T-cell (primary cell): ENCODE results near the gene LGR6. TPM values are rescaled to one million over a fixed set of nuclear protein-coding genes. Genes with fewer than 3 reads are reported as not detected.
"Not testable (repeated sequence)": the region's sequence is repeated elsewhere in the genome, so short reads cannot be mapped to it uniquely, and the experiment has no call there.

Experiments
- ATAC-seq, 4 experiments: fragments of 200-7000 bp in 3 of 4; fragments of 150-1000 bp in 1 of 4; cut with Tn5 transposase; replicated peaks in 1 of 4; 1 replicate in 3 of 4; 2 replicates in 1 of 4; pipeline ENCODE4 v1.10.0; 2021; ENCODE audit warnings: moderate library complexity in 3 of 4, mild to moderate bottlenecking in 2 of 4, moderate number of reproducible peaks in 1 of 4
- CTCF ChIA-PET, 2 donors: fragments of 300-600 bp; sonication (Branson Sonifier 250); formaldehyde crosslinking; loops; one replicate each; lab custom pipeline; 2022; ENCODE audit warnings: antibody characterized with exemption in 2 of 2; lab: Charles Lee
- POLR2A ChIA-PET, 2 donors: fragments of 300-600 bp; sonication (Branson Sonifier 250); formaldehyde crosslinking; loops; one replicate each; lab custom pipeline; 2022; ENCODE audit warnings: antibody characterized with exemption in 2 of 2; lab: Charles Lee
- DNase-seq, 35 experiments: peaks; one replicate each; pipeline versions ENCODE4 v3.0.0 to v3.0.0-alpha.2; 2013 to 2023
- H3K27ac ChIP-seq: one replicate; pipeline ENCODE4 v1.5.1; 2013; ENCODE audit warnings: low read length
- H3K27me3 ChIP-seq, 2 experiments: replicated peaks in 1 of 2; 1 replicate in 1 of 2; 2 replicates in 1 of 2; pipeline versions ENCODE4 v1.6.1 to v1.7.0; 2013; ENCODE audit warnings: low read length in 1 of 2, mixed read lengths in 1 of 2; ENCODE audit not compliant: control insufficient read depth in 2 of 2, insufficient read depth in 2 of 2; ENCODE audit errors: extremely low read depth in 1 of 2
- H3K36me3 ChIP-seq, 2 donors: 1 replicate in 1 of 2; 2 replicates in 1 of 2; pipeline versions ENCODE4 v1.6.1 to v1.7.0; 2013; ENCODE audit warnings: low read length in 1 of 2; ENCODE audit not compliant: control insufficient read depth in 2 of 2, insufficient read depth in 1 of 2; ENCODE audit errors: extremely low read depth in 1 of 2
- H3K4me1 ChIP-seq, 2 experiments: 1 replicate in 1 of 2; 2 replicates in 1 of 2; pipeline versions ENCODE4 v1.6.1 to v1.7.0; 2013; ENCODE audit warnings: low read length in 2 of 2, mixed read lengths in 1 of 2; ENCODE audit not compliant: insufficient read depth in 2 of 2, control insufficient read depth in 1 of 2; ENCODE audit errors: extremely low read depth in 1 of 2
- H3K4me3 ChIP-seq, 2 donors: 1 replicate in 1 of 2; 2 replicates in 1 of 2; pipeline versions ENCODE4 v1.5.1 to v1.7.0; 2013; ENCODE audit warnings: mild to moderate bottlenecking in 2 of 2, low read length in 1 of 2, moderate library complexity in 1 of 2; ENCODE audit not compliant: control insufficient read depth in 1 of 2; ENCODE audit errors: extremely low read depth in 1 of 2
- H3K9me3 ChIP-seq: 2 replicates; pipeline ENCODE4 v1.7.0; 2013
- H3K27ac Mint-ChIP-seq, 2 donors: one replicate each; pipeline ENCODE4 v1.8.0; 2020 to 2021; ENCODE audit warnings: mild to moderate bottlenecking in 2 of 2, mixed read lengths in 2 of 2
- H3K27me3 Mint-ChIP-seq, 2 donors: one replicate each; pipeline ENCODE4 v1.8.0; 2021 to 2022; ENCODE audit warnings: mixed read lengths in 2 of 2
- H3K36me3 Mint-ChIP-seq: one replicate; pipeline ENCODE4 v1.8.0; 2021; ENCODE audit warnings: mixed read lengths
- H3K4me1 Mint-ChIP-seq, 3 donors: one replicate each; pipeline ENCODE4 v1.8.0; 2020 to 2022; ENCODE audit warnings: mixed read lengths in 3 of 3, mild to moderate bottlenecking in 1 of 3
- H3K4me3 Mint-ChIP-seq, 3 donors: one replicate each; pipeline ENCODE4 v1.8.0; 2020 to 2022; ENCODE audit warnings: mild to moderate bottlenecking in 3 of 3, mixed read lengths in 3 of 3, moderate library complexity in 3 of 3
- H3K9me3 Mint-ChIP-seq, 3 donors: one replicate each; pipeline ENCODE4 v1.8.0; 2020 to 2022; ENCODE audit warnings: mixed read lengths in 3 of 3
- WGBS: methylation state at CpG from one replicate; pipeline ENCODE4 v1.1.5; 2013; ENCODE audit warnings: missing lambda C conversion rate; ENCODE audit not compliant: insufficient coverage; 5-methylcytosine and 5-hydroxymethylcytosine counted together
- total RNA-seq, 35 experiments: library from RNA in 6 of 35; stranded (reverse) in 6 of 35; fragments of 120-200 nt in 1 of 35; gene quantifications; one replicate each; pipeline versions ENCODE4 v1.2.1 to v1.2.4 and lab custom pipeline; 2013 to 2026

The LGR6 gene
- total RNA-seq, 5 donors from 2014 or later (not counting 1 experiment from before 2014, with no cell fraction given): 0.58 to 13.1 (median 1.8) TPM

DNA sequence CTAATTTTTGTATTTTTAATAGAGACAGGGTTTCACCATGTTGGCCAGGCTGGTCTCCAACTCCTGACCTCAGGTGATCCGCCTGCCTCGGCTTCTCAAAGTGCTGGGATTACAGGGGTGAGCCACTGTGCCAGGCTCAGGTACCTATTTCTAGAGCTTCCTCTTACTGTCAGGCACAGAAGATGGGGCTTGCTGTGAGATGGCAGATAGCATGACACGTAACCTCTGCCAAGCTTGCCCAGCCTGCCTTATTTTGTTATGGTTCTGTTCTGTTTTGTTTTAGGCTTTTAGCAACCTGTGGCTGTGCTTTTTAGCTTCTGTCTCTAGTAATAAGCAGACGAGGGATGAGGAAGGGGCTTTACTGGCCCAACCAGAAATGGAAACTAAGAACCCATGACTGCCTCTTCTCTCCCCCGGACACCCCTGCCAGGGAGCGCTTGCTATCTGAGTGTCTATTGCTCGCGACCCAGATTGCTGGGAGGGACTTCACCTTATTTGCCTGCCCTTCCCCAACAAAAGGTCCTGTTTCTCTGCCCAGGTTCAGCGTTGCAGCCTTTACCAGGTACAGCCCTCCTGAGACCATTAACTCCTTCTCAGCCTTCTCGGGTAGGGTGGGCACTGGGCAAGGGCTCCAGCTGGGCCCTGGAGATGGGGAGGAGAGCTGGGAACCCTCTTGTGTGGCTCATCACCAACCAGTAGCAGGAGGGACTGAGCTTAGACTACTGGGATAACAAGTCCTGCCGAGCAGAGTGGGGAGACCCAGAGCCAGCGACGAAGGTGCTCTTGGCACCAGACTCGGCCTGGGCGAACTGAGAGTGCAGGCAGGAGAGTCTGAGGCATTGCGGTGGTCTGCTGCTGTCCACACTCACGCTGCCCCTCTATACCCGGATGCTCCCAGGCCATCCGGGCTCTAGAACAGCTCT lies 13.5 kb upstream of the LGR6 start:
- Histone ChIP-seq H3K9me3 (no peaks in the 10 kb centered on the region), H3K4me1 (peaks cover 0 to 9% of the 10 kb centered on the region in 2 experiments), H3K36me3 (no peaks in the 10 kb centered on the region), H3K27ac (no peak overlapping the region), H3K27me3 (peaks cover 0 to 22% of the 10 kb centered on the region in 2 experiments), H3K4me3 (no peak overlapping the region)
- POLR2A ChIA-PET: no interaction called here
- Mint-ChIP-seq H3K27me3 (peaks cover 0 to 4% of the 10 kb centered on the region in 2 donors), H3K4me1 (peaks cover 11 to 12% (median 12%) of the 10 kb centered on the region in 3 donors), H3K36me3 (no peaks in the 10 kb centered on the region), H3K27ac (no peak overlapping the region), H3K4me3 (no peak overlapping the region), H3K9me3 (no peaks in the 10 kb centered on the region)
- no peak for DNase-seq
- WGBS: 85% methylated on average over 14 of the region's 19 CpGs
- no peak for ATAC-seq
- CTCF ChIA-PET: interaction anchor here in 1 of 2 donors (1.3 kb wide), 1 partner anchor 13 kb away, joined by 3 read pairs; no protein-coding TSS in a partner anchor

DNA sequence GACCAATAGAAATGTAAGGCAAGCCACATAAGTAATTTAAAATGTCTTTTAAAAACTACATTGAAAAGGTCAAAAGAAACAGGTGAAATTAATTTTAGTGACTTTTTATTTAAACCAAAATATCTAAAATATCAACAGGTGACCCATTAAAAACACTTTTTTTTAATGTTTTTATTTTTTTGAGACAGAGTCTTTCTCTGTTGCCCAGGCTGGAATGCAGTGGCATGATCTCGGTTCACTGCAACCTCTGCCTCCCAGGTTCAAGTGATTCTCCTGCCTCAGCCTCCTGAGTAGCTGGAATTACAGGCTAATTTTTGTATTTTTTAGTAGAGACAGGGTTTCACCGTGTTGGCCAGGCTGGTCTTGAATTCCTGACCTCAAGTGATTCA lies 12.9 kb upstream of the LGR6 start:
- H3K27ac Mint-ChIP-seq, POLR2A ChIA-PET: not testable (repeated sequence)

DNA sequence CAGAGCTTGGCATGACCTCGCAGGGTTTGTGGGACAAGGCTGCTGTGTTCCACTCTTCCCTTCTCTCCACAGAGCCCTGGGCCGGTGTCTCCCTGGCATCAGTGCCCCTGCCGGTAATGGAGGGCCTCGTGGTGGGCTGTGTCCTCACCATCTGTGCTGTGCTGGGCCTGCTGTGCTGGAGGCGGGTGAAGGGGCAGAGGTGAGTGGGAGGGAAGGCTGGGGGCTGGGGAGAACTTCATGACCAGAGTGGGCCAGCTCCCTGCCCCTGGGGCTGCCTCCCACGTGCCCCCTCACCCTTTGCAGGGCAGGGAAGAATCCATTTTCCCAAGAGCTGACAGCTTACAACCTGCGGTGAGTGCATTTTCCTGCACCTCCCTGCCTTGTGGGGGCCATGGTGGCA lies 12.0 kb upstream of the LGR6 start:
- Histone ChIP-seq H3K4me1 (peaks cover 0 to 12% of the 10 kb centered on the region in 2 experiments), H3K27ac (no peak overlapping the region), H3K27me3 (peaks cover 0 to 30% of the 10 kb centered on the region in 2 experiments), H3K9me3 (no peaks in the 10 kb centered on the region), H3K36me3 (no peaks in the 10 kb centered on the region), H3K4me3 (no peak overlapping the region)
- Mint-ChIP-seq H3K9me3 (no peaks in the 10 kb centered on the region), H3K4me3 (no peak overlapping the region), H3K27me3 (peaks cover 0 to 5% of the 10 kb centered on the region in 2 donors), H3K4me1 (peaks cover 11 to 12% (median 12%) of the 10 kb centered on the region in 3 donors), H3K27ac (no peak overlapping the region), H3K36me3 (no peaks in the 10 kb centered on the region)
- DNase-seq: no peak
- WGBS: 86% methylated on average over 2 of the region's 7 CpGs
- ATAC-seq: no peak
- CTCF ChIA-PET: no interaction called here
- POLR2A ChIA-PET: no interaction called here

More for the DNA sequence above, 12.9 kb upstream of the LGR6 start:
- Histone ChIP-seq H3K4me1 (peaks cover 0 to 12% of the 10 kb centered on the region in 2 experiments), H3K27me3 (peaks cover 0 to 26% of the 10 kb centered on the region in 2 experiments)
- H3K4me3 Mint-ChIP-seq, CTCF ChIA-PET, H3K36me3 ChIP-seq, H3K36me3 Mint-ChIP-seq, DNase-seq, H3K4me3 ChIP-seq, H3K9me3 ChIP-seq, ATAC-seq, H3K9me3 Mint-ChIP-seq, H3K27ac ChIP-seq, H3K27me3 Mint-ChIP-seq: not testable (repeated sequence)
- peaks cover 11 to 12% (median 12%) of the 10 kb centered on the region in 3 donors for H3K4me1 Mint-ChIP-seq
- WGBS: 100% methylated on average over 1 of the region's 2 CpGs

DNA sequence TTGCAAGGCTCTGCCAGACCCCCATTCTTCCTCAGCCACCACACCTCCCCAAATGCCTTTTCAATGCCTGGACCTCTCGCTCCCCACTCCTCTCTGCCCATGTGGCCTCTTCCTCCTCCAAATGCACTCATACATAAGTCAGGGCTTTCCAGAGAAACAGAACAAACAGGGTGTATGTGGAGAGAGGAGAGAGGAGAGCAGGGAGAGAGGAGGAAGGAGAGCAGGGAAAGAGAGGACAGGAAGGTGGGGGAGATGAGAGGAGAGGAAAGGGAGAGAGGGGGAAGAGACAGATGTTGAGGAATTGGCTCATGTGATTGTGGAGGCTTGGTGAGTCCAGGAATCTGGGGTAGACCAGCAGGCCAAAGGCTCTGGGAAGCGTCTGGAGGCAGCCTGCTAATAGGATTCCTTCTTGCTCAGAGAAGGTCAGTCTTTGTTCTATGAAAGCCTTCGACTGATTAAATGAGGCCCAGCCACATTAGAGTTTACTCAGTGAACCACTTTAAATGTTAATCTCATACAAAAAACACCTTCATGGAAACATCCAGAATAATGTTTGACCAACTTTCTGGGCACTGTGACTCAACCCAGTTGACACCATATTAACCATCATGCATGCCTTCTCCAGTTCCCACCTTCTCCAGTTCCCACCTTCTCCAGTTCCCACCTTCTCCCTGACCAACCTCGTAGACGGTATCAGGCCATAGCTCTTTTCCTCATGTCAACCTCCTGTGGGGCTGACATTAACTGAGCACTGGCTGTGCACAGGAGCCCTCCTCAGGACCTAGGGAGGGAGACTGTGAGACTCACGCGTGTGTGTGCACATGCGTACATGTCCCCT lies 11.3 kb upstream of the LGR6 start:
- no peak overlapping the region for H3K27ac ChIP-seq
- H3K9me3 ChIP-seq: no peaks in the 10 kb centered on the region
- ChIA-PET CTCF (interaction anchor here in 1 of 2 donors (1.2 kb wide), 1 partner anchor 11 kb away, joined by 3 read pairs; no protein-coding TSS in a partner anchor), POLR2A (no interaction called here)
- Mint-ChIP-seq H3K4me3 (no peak overlapping the region), H3K9me3 (no peaks in the 10 kb centered on the region), H3K4me1 (peaks cover 11 to 12% (median 12%) of the 10 kb centered on the region in 3 donors), H3K27me3 (peaks cover 0 to 5% of the 10 kb centered on the region in 2 donors), H3K27ac (no peak overlapping the region), H3K36me3 (no peaks in the 10 kb centered on the region)
- no peak overlapping the region for H3K4me3 ChIP-seq
- DNase-seq (no peak), ATAC-seq (no peak)
- 85% methylated on average over 7 of the region's 8 CpGs for WGBS
- peaks cover 0 to 12% of the 10 kb centered on the region in 2 experiments for H3K4me1 ChIP-seq
- H3K27me3 ChIP-seq: peaks cover 0 to 37% of the 10 kb centered on the region in 2 experiments
- H3K36me3 ChIP-seq: no peaks in the 10 kb centered on the region

DNA sequence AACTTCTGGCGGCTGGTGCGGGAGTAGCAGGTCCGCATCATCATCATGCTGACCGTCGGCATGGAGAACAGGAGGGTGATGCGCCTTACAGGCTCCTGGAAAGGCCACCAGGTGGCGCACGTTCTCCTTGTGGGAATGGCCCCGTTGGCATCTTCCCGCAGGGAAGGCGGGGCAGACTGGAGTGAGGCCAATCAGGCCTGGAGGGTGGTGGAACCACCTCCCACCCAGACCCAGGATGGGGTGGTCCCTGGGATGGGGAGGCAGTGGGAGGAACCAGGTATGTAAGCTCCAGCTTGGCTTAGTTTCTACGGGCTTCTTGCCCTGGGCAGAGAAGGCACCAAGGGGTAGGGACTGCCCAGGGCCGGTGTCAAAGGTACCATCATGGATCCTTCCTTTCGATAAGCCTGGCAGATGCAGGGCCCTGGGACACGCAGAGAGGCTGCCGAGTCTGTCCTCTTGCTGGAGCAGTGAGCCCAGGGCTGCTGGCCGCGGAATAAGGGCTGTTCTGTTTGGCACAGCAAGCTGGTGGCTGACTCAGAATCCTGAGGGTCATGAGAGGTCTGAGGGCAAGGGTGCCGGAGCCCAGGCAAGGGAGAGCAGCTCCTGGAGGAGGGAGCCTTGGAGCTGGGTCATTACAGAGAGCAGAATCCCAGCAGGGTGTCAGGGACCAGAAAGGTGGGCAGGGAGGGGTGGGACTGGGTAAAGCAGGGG lies 8.7 kb upstream of the LGR6 start:
- Histone ChIP-seq H3K27me3 (peaks cover 0 to 42% of the 10 kb centered on the region in 2 experiments), H3K4me1 (peaks cover 0 to 12% of the 10 kb centered on the region in 2 experiments), H3K4me3 (no peak overlapping the region), H3K36me3 (no peaks in the 10 kb centered on the region), H3K9me3 (no peaks in the 10 kb centered on the region), H3K27ac (no peak overlapping the region)
- CTCF ChIA-PET: interaction anchor here (0.6 to 2.2 kb wide), 4 partner anchors 9 to 886 kb away, joined by 3 to 11 read pairs (median 4); no protein-coding TSS in a partner anchor
- DNase-seq: peak in 30 of 35 experiments; percentile 18 to 79 (median 51)
- Mint-ChIP-seq H3K27ac (no peak overlapping the region), H3K4me3 (no peak overlapping the region), H3K36me3 (no peaks in the 10 kb centered on the region), H3K9me3 (no peaks in the 10 kb centered on the region), H3K4me1 (peaks cover 11 to 12% (median 12%) of the 10 kb centered on the region in 3 donors), H3K27me3 (peaks cover 0 to 9% of the 10 kb centered on the region in 2 donors)
- ATAC-seq: peak in 3 of 4 experiments; percentile 52 to 65 (median 56)
- POLR2A ChIA-PET: no interaction called here
- WGBS: 40% methylated on average over 14 of the region's 19 CpGs
